GM21367 (cell line): ENCODE measurements around the gene FFAR1.

Experiments
- ATAC-seq: cut with Tn5 transposase; IDR thresholded peaks from one replicate; pipeline ENCODE4 v1.9.1; 2021; ENCODE audit not compliant: unreplicated experiment

FFAR1 gene

DNA sequence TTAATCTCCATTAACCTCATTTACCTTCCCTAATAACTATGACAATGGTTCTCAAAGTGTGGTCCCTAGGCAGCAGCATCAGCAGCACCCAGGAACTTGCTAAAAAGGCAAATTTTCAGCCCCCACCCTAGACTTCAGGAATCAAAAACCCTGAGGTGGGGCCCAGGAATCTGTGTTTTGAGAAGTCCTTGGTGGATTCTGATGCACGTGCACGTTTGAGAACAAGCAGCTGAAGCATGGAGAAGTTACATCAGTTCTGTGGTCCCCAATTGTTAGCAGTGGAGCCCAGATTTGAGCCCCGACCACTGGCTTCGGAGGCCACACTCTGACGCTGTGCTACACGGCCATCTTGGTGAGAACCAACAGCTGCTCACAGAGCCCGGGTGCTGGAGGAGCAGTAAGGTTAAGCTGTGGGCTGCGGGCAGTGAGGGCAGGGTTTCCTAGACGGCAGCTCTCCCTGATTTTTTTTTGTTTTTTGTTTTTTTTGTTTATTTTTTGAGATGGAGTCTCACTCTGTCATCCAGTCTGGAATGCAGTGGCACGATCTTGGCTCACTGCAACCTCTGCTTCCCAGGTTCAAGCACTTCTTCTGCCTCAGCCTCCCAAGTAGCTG lies 32.7 kb upstream of the FFAR1 start:
- no peak for ATAC-seq

DNA sequence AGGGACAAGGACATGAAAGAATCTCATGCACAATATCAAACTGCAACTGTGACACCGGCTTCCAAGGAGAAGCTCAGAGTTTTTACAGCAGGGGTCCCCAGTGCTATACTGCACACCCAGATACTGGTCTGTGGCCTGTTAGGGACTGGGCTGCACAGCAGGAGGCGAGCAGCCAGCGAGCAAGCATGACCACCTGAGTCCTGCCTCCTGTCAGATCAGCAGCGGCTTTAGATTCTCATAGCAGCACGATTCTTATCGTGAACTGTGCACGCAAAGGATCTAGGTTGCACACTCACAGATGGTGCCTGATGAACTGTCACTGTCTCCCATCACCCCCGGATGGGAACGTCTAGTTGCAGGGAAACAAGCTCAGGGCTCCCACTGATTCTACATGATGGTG lies 31.8 kb upstream of the FFAR1 start:
- no peak for ATAC-seq

DNA sequence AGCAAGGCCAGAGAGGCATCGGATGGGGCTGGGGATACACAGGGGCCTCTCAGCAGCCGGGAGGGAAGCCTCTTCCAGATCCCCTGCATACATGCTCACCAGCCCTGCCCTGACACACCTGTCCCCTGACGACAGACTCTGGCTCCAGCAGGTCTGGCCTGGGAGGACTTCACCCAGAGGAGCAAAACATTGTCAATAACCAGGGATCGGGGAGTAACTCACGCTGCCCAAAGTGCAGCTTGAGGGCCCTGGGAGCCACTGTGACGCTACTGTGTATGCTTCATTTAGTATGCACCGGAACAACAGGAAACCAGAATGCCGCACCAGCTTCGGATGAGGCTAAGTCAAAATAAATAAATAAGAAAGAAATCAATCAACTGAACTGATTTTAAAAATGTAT lies 31.1 kb upstream of the FFAR1 start:
- ATAC-seq: no peak

DNA sequence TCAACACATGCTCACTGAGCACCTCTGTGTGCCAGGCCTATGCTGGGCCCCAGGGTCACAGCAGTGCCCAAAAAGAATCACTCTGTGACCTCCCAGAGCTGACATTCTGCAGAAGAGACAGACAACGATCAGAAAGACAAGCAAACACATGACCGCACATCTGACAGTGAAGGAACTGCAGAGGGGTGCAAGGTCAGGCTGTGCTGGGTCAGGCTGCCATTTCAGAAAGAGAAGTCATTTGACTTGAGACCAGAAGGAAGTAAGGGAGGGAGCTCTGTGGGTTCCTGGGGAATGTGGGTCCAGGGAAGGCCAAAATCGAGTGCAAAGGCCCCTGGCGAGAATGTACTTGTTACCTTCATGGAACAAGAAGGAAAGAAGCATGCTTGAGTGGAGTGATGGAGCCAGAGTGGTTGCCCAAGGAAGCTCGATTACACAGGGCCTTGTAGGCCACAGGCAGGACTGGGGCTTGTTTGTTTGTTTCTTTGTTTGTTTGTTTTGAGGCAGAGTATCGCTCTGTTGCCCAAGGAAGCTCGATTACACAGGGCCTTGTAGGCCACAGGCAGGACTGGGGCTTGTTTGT lies 30.1 kb upstream of the FFAR1 start:
- no peak for ATAC-seq

DNA sequence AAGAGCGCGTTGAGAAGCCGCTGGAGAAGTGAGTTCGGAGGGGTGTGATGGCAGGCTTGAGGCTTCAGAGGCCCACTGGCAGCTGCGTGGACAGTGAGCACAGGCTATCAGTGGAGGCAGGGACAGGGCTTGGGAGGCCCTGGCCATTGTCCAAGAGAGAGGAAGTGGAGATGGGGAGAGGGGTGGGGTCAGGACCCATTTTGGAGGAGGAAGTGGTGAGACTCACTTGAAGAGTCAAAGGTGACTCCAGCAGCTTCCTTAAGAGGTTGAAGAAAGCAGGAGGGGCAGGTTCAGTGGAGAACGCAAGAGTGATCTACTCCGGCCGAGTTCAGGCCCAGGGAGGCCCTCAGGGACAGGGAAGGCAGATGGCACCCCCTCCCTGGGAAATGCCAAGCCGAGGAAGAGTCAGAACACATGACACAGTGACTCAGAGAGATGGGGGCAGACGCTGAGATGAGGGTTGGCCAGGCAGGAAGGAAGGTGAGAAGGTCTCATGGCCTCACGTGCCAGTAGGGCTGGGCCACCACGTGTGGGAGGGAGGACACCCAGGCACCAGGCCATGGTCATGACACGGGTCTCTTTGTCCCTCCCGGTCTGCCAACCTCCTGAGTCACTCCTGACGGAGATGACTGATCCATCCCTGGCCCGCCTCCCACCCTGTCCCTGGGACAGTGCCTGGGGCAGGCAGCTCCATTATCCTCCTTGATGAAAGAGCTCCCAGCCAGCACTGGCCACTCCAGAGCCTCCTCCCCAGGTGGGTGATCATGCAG lies 28.8 kb upstream of the FFAR1 start:
- no peak for ATAC-seq

DNA sequence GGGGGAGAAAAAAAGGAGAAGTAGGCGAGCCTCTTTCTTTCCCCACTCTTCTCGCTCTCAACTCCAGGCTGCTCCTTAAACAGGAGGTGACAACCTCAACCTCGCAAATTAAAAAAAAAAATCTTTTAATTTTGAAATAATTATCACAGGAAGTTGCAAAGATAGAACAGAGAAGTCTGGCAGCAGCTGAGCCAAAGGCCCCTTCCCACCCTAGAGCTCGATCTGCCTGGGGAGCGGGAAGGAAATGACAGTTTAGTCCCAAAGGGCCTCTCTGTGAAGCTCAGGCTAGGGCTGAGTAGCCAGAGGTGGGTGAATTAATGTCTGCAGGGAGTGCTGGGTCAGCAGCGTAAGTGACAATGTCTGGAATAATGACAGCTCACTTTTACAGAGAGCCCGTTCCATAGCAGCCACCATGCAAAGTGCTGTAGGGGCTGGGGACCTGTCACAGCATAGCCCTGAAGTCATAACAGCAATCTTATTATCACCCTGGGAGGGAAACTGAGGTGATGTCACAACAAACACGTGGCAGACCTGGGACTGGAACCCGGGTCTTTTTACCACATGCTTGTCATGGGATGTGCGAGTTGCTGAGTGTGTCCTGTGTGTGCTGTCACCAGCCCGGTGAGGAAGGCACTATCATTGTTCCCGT lies 27.5 kb upstream of the FFAR1 start:
- no peak for ATAC-seq

DNA sequence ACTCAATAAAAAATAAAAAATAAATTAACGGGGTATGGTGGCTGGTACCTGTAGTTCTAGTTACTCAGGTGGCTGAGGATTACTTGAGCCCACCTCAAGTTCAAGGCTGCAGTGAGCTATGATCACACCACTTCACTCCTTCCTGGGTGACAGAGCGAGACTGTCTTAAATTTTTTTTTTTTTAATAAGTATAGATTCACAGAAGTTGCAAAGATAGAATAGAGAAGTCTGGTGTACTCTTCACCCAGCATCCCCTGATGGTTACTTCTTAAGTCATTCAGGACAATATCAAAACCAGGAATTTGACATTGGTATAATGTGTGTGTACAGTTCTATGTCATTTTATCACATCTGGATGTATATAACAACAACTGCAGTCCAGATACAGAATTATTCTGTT lies 26.4 kb upstream of the FFAR1 start:
- no peak for ATAC-seq

DNA sequence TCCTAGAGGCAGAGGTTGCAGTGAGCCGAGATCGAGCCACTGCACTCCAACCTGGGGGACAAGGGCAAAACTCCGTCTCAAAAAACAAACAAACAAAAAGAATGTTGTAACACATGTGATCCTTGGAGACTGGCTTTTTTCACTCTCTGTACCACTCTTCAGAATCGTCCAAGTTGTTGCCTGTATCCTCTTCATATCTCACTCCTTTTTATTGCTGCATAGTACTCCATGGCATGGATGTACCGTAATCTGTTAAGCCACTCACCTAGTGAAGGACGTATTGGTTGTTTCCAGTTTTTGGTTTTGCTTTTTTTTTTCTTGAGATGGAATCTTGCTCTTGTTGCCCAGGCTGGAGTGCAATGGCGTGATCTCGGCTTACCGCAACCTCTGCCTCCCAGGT lies 25.7 kb upstream of the FFAR1 start:
- ATAC-seq: no peak

DNA sequence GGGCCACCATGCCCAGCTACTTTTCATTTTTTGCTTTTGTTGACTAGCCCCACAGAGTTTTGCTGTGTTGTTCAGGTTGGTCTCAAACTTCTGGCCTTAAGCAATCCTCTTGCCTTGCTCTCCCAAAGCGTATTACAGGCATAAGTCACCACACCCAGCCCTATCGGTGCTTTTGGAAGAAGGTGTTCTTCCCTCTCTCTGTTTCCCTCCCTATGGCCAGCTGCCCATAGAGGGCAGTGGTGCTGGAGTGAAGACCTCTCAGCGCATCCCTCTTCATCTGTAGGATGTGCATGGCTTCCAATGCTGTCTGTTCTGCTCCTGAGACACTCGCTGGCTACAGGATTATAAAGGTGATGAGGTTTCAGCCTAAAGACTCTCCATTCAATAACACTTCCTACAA lies 20.1 kb upstream of the FFAR1 start:
- no peak for ATAC-seq

DNA sequence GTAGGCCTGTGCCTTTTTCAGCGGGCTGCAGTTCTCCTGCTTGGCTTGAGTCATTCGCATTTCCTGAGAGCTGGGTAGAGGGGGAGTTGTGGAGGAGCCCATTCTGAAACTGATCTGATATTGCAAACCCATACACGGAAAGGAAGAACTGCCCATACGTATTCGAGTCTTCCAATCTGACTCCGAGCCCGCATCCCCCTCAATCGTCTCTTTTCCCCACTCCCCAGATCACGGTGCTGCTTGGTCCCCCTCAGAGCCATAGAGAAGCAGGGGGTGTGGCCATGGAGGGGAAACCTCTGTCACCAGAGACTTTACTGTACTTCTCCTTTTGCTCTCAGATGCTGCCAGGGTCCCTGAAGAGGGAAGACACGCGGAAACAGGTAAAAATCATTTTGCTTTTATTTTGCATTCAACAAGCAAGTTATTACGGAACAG lies 18.8 kb upstream of the FFAR1 start, which contains the start of gene CD22:
Gene CD22 (plus strand): TSS at position 337 of the 435 bp plus-strand sequence. CDS start 2,854 bp downstream, outside the sequence.
- ATAC-seq: no peak

DNA sequence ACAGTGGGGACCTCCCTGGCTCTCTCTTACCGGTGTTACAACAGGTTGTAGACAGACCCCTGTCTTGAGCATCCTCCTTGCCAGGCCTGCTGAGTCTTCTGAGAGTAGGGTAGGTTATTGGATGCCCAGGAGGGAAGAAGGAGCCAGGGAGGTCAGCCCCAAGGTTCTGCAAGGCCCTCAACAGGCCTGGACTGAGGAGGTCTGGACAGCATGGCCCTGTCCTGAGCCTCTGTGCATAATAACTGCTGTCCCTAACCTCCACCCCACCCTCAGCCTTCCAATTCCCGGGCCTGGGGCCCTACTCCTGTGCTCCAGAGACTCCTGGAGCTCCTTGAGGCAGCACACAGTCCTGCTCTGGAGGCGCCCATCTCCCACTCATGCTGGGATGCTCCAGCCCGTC lies 18.4 kb upstream of the FFAR1 start:
- ATAC-seq: no peak

DNA sequence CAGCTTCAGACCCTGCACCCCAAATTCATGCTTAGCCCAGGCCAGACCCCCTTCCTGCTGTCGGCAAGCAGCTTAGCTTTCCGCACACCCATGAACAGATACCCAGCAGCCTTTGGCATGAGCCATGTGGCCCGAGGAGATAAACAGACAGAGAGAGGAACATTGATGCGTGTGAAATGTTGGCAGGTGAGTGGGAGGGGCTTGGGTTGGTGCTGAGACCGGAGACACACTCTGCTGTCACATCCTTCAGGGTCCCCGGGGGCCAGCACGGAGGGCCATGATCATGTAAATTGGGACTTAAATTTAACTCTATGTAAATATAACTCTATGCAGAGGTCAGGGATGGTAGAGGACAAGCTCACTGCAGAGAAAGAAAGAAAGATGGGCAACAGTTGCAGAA lies 17.2 kb upstream of the FFAR1 start:
- ATAC-seq: peak; percentile 40

DNA sequence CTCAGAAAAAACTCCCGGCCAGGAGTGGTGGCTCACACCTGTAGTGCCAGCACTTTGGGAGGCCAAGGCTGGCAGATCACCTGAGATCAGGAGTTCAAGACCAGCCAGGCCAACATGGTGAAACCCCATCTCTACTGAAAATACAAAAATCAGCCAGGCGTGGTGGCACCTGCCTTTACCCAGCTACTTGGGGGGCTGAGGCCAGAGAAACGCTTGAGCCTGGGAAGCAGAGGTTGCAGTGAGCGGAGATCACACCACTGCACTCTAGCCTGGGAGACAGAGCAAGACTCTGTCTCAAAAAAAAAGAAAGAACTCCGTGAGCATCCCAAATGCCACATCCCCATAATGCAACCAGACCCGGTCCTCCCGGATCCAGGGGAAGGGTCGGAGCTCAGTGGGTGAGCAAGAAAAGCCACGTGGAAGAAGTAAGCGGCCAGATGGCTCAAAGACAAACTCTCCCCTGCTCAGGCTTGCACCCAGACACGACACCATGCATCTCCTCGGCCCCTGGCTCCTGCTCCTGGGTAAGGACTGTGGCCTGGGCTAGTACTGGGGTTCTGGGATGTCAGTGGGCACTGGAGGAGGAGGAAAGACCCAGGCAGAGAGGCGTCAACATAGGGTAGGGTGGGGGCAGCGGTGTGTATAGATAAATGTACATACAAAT lies 16.0 kb upstream of the FFAR1 start:
- no peak for ATAC-seq

DNA sequence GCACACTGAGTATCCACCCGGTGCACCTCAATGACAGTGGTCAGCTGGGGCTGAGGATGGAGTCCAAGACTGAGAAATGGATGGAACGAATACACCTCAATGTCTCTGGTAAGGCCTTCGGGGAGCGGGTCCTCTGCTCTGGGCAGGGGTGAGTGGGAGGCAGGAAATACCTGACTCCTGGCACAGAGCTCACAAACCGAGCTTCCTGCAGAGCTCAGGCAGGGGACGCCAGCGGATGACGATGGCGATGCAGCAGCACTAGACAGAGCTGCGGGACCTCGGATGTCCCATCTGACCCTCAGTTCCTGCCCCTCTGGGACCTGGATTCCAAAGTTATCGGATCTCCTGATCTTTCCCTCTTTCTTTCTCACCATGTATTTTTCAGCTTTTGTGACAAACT lies 14.9 kb upstream of the FFAR1 start:
- no peak for ATAC-seq

DNA sequence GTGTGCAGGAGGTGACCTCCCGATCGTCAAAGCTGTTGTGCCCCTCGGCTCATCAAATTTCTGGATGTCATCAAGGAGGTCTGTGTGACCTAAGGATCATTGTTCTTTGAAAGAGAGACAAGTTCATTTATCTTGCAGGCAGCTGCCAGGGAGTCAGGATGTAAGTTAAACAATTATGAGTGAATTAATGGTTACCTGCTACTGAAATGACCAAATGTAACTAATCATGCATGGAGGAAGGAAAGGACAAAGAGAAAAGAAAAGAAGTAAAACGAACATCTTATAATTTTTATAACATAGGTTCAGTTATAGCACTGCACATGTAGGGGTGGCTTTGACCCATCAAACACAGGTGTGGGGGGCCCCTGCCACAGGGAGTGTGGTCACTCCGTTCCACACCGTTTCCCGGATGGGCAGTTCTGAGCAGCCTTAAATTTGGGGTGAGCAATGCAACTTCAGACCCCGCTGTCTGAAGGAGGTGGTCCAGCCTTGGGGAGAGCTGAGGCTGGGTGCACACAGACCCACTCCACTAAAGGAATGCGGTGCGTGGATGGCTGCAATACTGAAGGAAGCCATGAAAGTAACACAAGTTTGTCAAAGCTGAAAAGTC lies 13.5 kb upstream of the FFAR1 start:
- no peak for ATAC-seq

DNA sequence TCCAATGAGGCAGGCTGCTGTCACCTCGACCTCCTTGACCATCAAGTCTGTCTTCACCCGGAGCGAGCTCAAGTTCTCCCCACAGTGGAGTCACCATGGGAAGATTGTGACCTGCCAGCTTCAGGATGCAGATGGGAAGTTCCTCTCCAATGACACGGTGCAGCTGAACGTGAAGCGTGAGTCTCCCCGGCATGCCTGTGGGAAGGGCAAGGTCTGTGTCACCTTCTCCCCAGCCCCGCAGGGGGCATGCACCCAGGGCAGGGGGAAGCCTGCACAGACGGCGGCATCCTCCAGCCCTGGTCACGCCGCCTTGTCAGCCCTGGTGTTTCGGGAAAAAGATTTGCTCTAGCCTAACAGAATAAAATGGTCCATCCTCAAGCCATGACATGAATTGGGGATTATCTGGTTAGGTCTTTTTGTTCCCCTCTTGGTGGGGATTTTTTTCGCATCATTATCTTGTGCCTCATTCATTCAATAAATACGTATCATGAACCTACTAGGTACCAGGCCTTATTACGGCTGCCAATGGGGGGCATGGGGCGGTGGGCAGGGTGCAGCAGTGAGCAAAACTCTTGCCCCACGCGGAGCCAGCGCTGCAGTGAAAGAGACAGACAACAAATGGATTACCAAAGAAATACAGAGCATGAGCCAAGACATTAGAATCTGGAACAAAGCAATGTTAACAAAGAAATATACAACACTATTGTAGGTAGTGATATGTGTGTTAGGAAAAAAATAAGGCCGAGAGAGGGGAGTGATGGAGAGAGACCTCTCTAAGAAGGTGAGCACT lies 11.3 kb upstream of the FFAR1 start:
- no peak for ATAC-seq

DNA sequence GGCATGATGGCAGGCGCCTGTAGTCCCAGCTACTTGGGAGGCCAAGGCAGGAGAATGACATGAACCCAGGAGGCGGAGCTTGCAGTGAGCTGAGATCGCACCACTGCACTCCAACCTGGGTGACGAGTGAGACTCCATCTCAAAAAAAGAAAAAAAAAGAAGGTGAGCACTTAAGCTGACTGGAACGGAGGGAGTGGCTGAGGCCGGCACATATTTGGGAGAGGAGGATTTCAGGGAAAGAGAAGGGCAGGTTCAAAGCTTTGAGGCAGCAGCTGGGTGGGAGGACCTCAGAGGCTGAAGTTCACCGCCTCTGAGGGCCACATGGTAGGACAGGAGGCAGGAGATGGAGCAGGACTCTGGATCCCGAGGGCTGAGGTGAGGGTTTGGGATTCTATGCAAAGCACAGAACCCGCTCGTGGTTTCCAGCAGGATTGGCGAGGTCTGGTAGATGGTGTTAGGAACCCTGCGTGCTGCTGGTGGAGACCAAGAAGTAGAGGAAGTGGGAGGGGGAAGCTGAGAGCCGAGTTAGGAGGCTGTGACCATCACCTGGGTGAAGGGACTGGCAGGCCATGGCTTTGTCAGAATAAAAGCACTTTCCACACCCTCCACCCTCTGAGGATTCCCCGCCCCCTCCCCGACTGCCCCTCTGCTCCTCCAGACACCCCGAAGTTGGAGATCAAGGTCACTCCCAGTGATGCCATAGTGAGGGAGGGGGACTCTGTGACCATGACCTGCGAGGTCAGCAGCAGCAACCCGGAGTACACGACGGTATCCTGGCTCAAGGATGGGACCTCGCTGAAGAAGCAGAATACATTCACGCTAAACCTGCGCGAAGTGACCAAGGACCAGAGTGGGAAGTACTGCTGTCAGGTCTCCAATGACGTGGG lies 10.4 kb upstream of the FFAR1 start:
- ATAC-seq: no peak

DNA sequence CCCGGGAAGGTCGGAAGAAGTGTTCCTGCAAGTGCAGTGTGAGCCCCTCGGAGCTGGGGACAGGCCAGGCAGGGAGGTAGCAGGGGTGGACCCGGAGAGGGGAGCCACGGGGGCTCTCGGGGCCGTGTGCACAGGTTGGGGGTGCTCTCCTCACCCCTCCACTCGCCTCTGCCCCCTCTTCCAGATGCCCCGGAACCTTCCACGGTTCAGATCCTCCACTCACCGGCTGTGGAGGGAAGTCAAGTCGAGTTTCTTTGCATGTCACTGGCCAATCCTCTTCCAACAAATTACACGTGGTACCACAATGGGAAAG lies 9.8 kb upstream of the FFAR1 start:
- no peak for ATAC-seq

DNA sequence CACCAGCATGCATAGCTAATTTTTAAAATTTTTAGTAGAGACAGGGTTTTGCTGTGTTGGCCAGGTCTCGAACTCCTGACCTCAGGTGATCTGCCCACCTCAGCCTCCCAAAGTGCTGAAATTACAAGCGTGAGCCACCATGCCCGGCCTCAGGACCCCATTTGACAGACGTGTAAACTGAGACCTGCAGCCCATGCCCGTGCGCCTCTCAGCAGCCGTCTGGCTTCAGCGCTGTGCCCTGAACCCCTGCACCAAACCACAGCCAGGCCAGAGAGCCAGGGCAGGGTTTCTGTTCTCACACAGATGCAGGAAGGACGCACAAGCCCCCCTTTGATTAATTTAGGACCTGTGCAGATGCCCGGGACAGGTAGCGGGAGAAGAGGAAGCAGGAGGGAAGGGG lies 7.3 kb upstream of the FFAR1 start:
- ATAC-seq: no peak
